A673 (cell line): ENCODE data around the gene UBE3C.

Experiments used
- CTCF ChIP-seq: fragments of 300-800, 200-600 bp; sonication (generic); conservative IDR thresholded peaks from 2 replicates; pipeline ENCODE4 v1.5.1; 2017; ENCODE audit warnings: low read depth, mild to moderate bottlenecking, antibody characterized with exemption, low read length, moderate library complexity, mixed read lengths
- EZH2 ChIP-seq: fragments of 200-600 bp; sonication (generic); IDR thresholded peaks from 2 replicates; pipeline ENCODE4 v1.6.1; 2017; ENCODE audit warnings: borderline replicate concordance, low read depth, mild to moderate bottlenecking, mixed read lengths, antibody characterized with exemption, low read length; ENCODE audit not compliant: poor library complexity, severe bottlenecking

- TF ChIP-seq CTCF = no peak
- TF ChIP-seq EZH2 = no peak
Observed at GRCh38 chr7:157193274-157193673, 54.5 kb downstream of the UBE3C start.
